Femur (tissue), 1 donor: ENCODE measurements around the gene CEP120.

ENCODE experiments used
- DNase-seq: peaks from one replicate; pipeline ENCODE4 v3.0.0-alpha.2; 2017

The CEP120 gene

GRCh38 chr5:123297866-123298265 lies 125.3 kb downstream of the CEP120 start:
- no peak for DNase-seq

GRCh38 chr5:123297198-123297831 lies 125.9 kb downstream of the CEP120 start:
- DNase-seq = no peak
